HS-27A (cell line): Measurements from ENCODE around the gene CCHCR1.
A peak's percentile ranks its signal among the peaks of the same experiment; 100 is the strongest.

Experiments used
- DNase-seq: peaks from one replicate; pipeline ENCODE4 v3.0.0-alpha.2; 2012; ENCODE audit warnings: low read depth, missing footprints

CCHCR1 gene

GRCh38 chr6:31128093-31128676 lies 29.4 kb downstream of the CCHCR1 start:
- DNase-seq = peak; percentile 26

GRCh38 chr6:31126396-31127175 lies 31.0 kb downstream of the CCHCR1 start:
- DNase-seq = no peak

GRCh38 chr6:31125586-31126363 lies 31.8 kb downstream of the CCHCR1 start:
- DNase-seq = peak; percentile 26

GRCh38 chr6:31125162-31125561 lies 32.4 kb downstream of the CCHCR1 start:
- no peak for DNase-seq

- no peak for DNase-seq
These were observed 34.6 kb downstream of the CCHCR1 start for GRCh38 chr6:31122791-31123706.

GRCh38 chr6:31121131-31121790 lies 36.3 kb downstream of the CCHCR1 start:
- DNase-seq = no peak

- DNase-seq = no peak
These were observed 37.3 kb downstream of the CCHCR1 start, which contains the start of gene CDSN for GRCh38 chr6:31120151-31120915. TSS of gene CDSN (minus strand) at chr6:31120446. CDS start at chr6:31120419, 27 bp downstream.

GRCh38 chr6:31118178-31118577 lies 39.4 kb downstream of the CCHCR1 start:
- DNase-seq = no peak

- DNase-seq = no peak
These were observed 40.8 kb downstream of the CCHCR1 start for GRCh38 chr6:31116661-31117385.

- DNase-seq = no peak
These were observed 41.6 kb downstream of the CCHCR1 start for GRCh38 chr6:31115941-31116560.

- peak; percentile 53 for DNase-seq
These were observed 42.4 kb downstream of the CCHCR1 start for GRCh38 chr6:31114970-31115849.

- peak; percentile 92 for DNase-seq
These were observed 43.1 kb downstream of the CCHCR1 start, which contains the start of gene PSORS1C1 for GRCh38 chr6:31114541-31114878. TSS of gene PSORS1C1 (plus strand) at chr6:31114800. CDS start at chr6:31129633, 14,833 bp downstream.

GRCh38 chr6:31113861-31114540 lies 43.6 kb downstream of the CCHCR1 start:
- DNase-seq = no peak

- no peak for DNase-seq
These were observed 45.1 kb downstream of the CCHCR1 start, which contains the start of gene C6orf15 for GRCh38 chr6:31112478-31112877. TSS of gene C6orf15 (minus strand) at chr6:31112575. CDS start at chr6:31112555, 20 bp downstream.

GRCh38 chr6:31111712-31112111 lies 45.9 kb downstream of the CCHCR1 start:
- DNase-seq = no peak

- DNase-seq = no peak
These were observed 46.6 kb downstream of the CCHCR1 start for GRCh38 chr6:31110825-31111582.

- DNase-seq = no peak
These were observed 50.5 kb downstream of the CCHCR1 start for GRCh38 chr6:31107052-31107451.
